Measurements from ENCODE around the gene KCNMA1. TPM values are rescaled to one million over a fixed set of nuclear protein-coding genes. Genes with fewer than 3 reads are reported as not detected.

Gene KCNMA1
- total RNA-seq, 4 donors from 2014 or later = 146 to 300 (median 265) TPM

DNA sequence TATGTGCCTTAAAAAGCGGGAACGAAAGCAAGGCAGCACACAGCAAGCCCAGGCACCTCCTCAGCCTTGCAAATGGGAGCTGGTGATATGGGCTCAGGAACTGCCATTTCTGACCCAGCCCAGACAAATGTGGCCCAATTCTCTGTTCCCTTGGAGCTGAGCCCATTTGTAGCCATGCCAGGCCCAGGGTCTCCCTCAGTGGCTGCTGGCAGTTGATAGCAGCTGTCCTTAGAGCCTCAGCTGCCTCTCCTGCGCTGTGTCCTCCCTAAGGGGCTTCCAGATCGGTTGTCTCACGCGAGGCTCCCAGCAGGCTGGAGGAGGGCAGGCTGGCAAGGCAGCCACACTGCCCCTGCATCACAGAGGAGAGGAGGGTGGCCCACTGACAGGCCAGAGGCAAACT, 275.8 kb downstream of the KCNMA1 start:
- H3K4me3 ChIP-seq = no peak overlapping the region
- no peak overlapping the region for H3K27ac ChIP-seq (replicated peaks in 1 of 4)
- no peak for TF ChIP-seq EP300 (IDR thresholded peaks at IDR 0.05)
- no peak for TF ChIP-seq POLR2A (IDR thresholded peaks at IDR 0.05; ENCODE audit: low read depth)
- TF ChIP-seq POLR2AphosphoS5 (IDR thresholded peaks at IDR 0.05) = no peak
- TF ChIP-seq CTCF (IDR thresholded peaks at IDR 0.05) = no peak
- H3K4me1 ChIP-seq = peaks cover 0 to 55% (median 39%) of the 10 kb centered on the region in 4 donors
- no peaks in the 10 kb centered on the region for H3K36me3 ChIP-seq
- no peak for DNase-seq (ENCODE audit: extremely low spot score)
- no peaks in the 10 kb centered on the region for H3K27me3 ChIP-seq
- no peaks in the 10 kb centered on the region for H3K9me3 ChIP-seq
- intact Hi-C loops (cut with DNase I) = no loop called here
- WGBS = 94% methylated on average over 3 of the region's 6 CpGs

DNA sequence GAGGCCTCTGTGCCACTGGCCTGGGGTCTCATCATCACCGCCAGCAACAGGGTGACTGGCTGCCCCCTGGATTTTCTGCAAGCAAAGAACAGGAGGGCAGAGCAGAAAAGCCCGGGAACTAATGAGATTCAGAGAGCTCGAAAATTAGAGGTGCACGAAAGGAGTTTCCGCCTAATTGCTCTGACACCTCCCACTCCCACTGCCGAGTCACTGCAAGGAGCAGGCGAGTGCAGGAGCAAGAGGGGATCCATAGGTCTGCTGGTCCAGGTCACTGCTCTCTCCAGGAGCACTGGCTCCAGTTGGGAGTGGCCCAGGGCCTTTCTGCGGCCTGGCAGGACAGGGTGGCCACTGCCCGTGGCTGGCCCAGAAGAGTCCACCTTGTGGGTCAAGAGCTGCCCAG, 276.2 kb downstream of the KCNMA1 start:
- intact Hi-C loops (cut with DNase I) = no loop called here
- TF ChIP-seq POLR2AphosphoS5 (IDR thresholded peaks at IDR 0.05) (no peak), POLR2A (IDR thresholded peaks at IDR 0.05; ENCODE audit: low read depth) (no peak), EP300 (IDR thresholded peaks at IDR 0.05) (no peak), CTCF (IDR thresholded peaks at IDR 0.05) (no peak)
- 94% methylated on average over 6 of the region's 9 CpGs for WGBS
- H3K9me3 ChIP-seq = no peaks in the 10 kb centered on the region
- no peaks in the 10 kb centered on the region for H3K36me3 ChIP-seq
- H3K4me1 ChIP-seq = peaks cover 0 to 55% (median 40%) of the 10 kb centered on the region in 4 donors
- H3K27ac ChIP-seq (replicated peaks in 1 of 4) = no peak overlapping the region
- no peak for DNase-seq (ENCODE audit: extremely low spot score)
- H3K4me3 ChIP-seq = no peak overlapping the region
- no peaks in the 10 kb centered on the region for H3K27me3 ChIP-seq

- WGBS = 88% methylated on average over 5 of the region's 5 CpGs
- peaks cover 0 to 55% (median 42%) of the 10 kb centered on the region in 4 donors for H3K4me1 ChIP-seq
- intact Hi-C loops (cut with DNase I) = no loop called here
- no peak overlapping the region for H3K4me3 ChIP-seq
- no peak overlapping the region for H3K27ac ChIP-seq (replicated peaks in 1 of 4)
- no peaks in the 10 kb centered on the region for H3K36me3 ChIP-seq
- H3K9me3 ChIP-seq = no peaks in the 10 kb centered on the region
- TF ChIP-seq POLR2A (IDR thresholded peaks at IDR 0.05; ENCODE audit: low read depth) (no peak), CTCF (IDR thresholded peaks at IDR 0.05) (no peak), POLR2AphosphoS5 (IDR thresholded peaks at IDR 0.05) (no peak), EP300 (IDR thresholded peaks at IDR 0.05) (no peak)
- no peaks in the 10 kb centered on the region for H3K27me3 ChIP-seq
- DNase-seq (ENCODE audit: extremely low spot score) = no peak
Observed at GRCh38 chr10:77360835-77361234, 276.8 kb downstream of the KCNMA1 start.

GRCh38 chr10:77359950-77360520, 277.6 kb downstream of the KCNMA1 start:
- Histone ChIP-seq H3K36me3 (no peaks in the 10 kb centered on the region), H3K4me1 (peaks cover 0 to 53% (median 37%) of the 10 kb centered on the region in 4 donors), H3K9me3 (no peaks in the 10 kb centered on the region), H3K27ac (replicated peaks in 1 of 4) (no peak overlapping the region), H3K27me3 (no peaks in the 10 kb centered on the region), H3K4me3 (no peak overlapping the region)
- WGBS = 77% methylated on average over 2 of the region's 2 CpGs
- intact Hi-C loops (cut with DNase I) = no loop called here
- no peak for DNase-seq (ENCODE audit: extremely low spot score)
- TF ChIP-seq EP300 (IDR thresholded peaks at IDR 0.05) (no peak), POLR2A (IDR thresholded peaks at IDR 0.05; ENCODE audit: low read depth) (no peak), CTCF (IDR thresholded peaks at IDR 0.05) (no peak), POLR2AphosphoS5 (IDR thresholded peaks at IDR 0.05) (no peak)

- no peak for DNase-seq (ENCODE audit: extremely low spot score)
- Histone ChIP-seq H3K27me3 (no peaks in the 10 kb centered on the region), H3K27ac (replicated peaks in 1 of 4) (no peak overlapping the region), H3K4me3 (no peak overlapping the region), H3K9me3 (no peaks in the 10 kb centered on the region), H3K36me3 (no peaks in the 10 kb centered on the region), H3K4me1 (peaks cover 0 to 45% (median 29%) of the 10 kb centered on the region in 4 donors)
- TF ChIP-seq POLR2AphosphoS5 (IDR thresholded peaks at IDR 0.05) (no peak), POLR2A (IDR thresholded peaks at IDR 0.05; ENCODE audit: low read depth) (no peak), EP300 (IDR thresholded peaks at IDR 0.05) (no peak), CTCF (IDR thresholded peaks at IDR 0.05) (no peak)
- intact Hi-C loops (cut with DNase I) = no loop called here
- 96% methylated on average over 7 of the region's 9 CpGs for WGBS
Observed at GRCh38 chr10:77359287-77359691, 278.3 kb downstream of the KCNMA1 start.
